GM19397 (cell line): Measurements from ENCODE around the gene ARRDC2.
"Not testable (repeated sequence)": the region's sequence is repeated elsewhere in the genome, so short reads cannot be mapped to it uniquely, and the experiment has no call there.

Experiments
- ATAC-seq: cut with Tn5 transposase; IDR thresholded peaks from one replicate; pipeline ENCODE4 v1.9.1; 2021; ENCODE audit warnings: mild to moderate bottlenecking, moderate library complexity; ENCODE audit not compliant: unreplicated experiment

ARRDC2 gene

GRCh38 chr19:18007917-18008673, at the start of gene ARRDC2:
TSS of gene ARRDC2 (plus strand) at chr19:18008170. CDS start at chr19:18008311, 141 bp downstream.
- ATAC-seq, result peak; percentile 57

GRCh38 chr19:17963936-17964691, 43.9 kb upstream of the ARRDC2 start:
- ATAC-seq, result no peak

DNA sequence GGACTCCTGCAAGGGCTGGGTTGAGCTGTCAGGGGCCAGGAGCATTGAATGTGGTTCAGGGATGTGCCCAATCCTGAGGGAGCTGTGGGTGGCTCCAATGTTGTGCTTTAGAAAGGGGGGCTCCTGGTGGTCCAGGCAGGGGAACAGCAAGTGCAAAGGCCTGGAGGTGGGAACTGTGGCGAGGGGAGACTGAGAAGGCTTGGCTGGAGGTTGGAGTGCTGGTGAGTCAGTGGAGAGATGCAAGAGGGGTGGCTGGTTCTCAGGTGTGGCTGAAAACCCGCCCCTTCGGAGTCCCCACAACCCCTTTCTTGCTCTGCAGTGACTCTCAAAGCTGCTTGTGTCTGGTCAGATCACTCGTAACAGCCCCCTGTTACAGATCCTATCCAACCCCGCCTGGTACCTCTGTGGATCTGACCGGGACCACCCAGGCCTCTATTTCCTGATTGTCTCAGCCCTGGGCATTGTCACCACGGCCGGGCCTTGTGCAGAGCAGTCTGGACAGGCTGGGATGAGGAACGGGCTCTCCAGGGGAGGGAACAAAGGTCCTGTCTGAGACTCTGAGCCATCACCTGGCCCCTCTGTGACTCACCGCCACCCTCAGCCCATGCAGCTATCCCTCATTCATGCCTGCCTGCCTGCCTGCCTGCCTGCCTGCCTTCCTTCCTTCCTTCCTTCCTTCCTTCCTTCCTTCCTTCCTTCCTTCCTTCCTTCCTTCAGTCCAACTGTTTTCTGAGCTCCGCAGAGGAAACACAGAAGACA, 42.4 kb upstream of the ARRDC2 start:
- ATAC-seq, result no peak

DNA sequence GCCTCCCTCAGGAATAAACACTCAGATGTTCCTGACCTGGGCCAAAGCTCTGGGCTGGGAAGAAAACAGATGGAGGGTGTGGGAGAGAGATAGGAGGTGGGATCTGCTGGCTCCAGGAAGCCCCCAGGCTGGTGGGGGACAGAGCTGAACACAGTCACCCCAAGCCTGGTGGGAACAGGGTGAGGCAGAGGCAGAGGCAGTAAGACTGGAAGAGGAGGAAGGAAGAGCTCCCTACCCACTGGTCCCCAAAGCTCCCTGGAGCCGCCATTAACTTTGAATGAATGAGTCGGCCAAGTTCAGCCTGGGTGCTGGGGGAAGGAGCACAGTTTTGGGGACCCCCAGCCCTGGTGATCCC, 41.9 kb upstream of the ARRDC2 start:
- ATAC-seq, result no peak

DNA sequence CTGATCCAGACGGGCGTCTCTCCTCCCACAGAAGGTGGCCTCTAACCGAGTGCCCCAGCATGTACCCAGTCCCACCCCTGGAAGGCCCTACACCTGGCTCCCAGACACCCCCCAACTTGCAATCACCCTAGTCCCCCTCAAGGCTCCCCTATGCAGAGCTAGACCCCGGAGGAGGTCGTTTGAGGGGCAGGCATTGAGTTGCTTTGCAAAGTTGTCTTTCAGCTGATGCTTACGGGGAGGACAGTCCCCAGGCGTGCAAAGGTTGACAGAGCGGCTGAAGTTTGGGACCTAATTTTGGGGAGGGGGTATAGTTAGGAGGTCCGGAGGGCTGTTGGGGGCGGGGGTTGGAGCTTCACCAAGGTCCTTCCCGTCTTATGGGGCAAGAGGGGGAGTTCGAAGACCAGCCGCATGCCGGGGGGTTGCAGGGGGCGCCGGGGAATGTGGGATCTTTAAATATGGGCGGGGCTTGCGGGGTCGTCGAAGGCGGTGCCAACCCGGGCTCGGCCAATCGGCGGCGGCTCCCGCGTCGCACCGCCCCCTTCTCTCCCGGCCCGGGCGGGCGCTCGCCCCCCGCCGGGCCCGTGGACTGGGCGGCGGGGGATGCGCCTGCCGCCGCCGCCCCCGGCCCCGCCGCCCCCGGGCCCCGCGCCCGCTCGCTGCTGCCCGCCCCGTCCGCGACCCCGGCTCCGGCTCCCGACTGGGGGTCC, 41.3 kb upstream of the ARRDC2 start, which contains the start of gene KCNN1:
KCNN1 (plus strand) TSS at position 558 of the 707 bp plus-strand sequence. CDS start 6,782 bp downstream, outside the sequence.
- ATAC-seq, result no peak

DNA sequence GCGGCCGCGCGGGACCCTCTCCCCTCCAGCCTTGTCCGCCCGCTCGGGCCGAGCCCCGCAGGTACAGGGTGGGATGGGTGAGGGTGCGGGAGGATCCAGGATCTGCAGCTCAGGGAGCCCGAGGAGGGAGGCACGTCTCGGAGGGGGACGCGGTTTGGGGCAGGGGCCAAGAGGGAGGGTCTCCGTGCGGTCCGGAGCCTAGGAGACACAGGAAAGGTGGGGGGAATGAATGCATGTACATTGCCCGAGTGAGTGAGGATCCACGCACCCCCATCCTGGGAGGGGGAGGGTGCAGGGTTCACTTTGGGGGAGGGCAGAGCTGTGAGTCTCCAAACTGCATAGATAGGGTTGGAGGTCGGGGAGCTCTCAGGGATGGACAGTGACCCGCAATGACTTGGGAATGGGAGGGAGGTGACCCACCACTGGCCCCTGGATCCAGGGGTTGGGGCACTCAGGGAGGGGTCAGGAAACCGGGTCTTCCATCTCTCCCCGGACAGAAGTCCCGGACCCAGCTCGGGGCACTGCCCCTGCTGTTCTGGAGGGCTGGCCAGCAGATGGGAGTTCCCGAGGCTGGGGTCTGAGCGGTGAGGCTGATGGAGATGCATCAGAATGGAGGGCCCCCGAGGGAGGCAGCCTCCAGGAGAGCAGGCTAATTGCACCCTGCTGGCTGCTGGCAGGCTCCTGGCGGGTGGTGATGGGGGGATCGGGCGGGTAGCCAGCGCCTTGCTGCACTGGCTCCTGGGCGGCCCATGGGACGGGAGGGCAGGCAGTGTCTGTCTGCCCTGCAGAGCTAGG, 40.5 kb upstream of the ARRDC2 start:
- ATAC-seq, result no peak

GRCh38 chr19:17968362-17968761, 39.6 kb upstream of the ARRDC2 start:
- ATAC-seq, result no peak

DNA sequence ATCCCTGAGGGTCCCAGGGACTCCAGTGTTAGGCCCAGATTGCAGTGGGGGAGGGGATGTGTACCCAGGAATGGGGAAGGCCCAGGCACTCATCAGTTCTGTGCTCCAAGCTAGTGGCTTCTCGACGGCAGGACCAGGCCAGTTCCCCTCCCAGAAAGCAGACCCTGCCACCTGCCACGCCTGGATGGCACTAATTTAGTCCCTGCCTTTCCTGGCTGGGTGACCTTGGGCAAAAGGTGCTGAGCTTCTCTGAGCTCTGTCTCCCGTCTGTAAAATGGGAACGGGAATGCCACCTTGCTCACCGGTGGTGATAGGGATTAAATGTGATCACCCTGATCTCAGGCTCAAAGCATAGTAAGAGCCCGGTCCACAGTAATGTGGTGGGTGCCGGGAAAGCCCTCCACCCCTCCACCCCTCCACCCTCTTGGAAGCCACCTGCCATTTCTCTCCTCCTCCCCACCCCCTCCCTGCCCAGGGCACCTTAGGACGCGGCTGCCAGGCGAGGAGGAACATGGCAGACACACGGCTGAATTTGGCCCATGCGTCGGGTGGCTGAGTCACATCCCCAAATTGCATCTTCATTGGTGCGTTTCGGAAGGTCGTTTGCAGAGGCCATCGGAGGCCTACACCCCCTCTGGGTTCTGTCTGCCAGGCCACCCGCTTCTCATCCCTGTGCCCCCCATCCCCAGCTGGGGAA, 38.7 kb upstream of the ARRDC2 start:
- no peak for ATAC-seq

GRCh38 chr19:17972230-17972629, 35.7 kb upstream of the ARRDC2 start:
- ATAC-seq, result no peak

DNA sequence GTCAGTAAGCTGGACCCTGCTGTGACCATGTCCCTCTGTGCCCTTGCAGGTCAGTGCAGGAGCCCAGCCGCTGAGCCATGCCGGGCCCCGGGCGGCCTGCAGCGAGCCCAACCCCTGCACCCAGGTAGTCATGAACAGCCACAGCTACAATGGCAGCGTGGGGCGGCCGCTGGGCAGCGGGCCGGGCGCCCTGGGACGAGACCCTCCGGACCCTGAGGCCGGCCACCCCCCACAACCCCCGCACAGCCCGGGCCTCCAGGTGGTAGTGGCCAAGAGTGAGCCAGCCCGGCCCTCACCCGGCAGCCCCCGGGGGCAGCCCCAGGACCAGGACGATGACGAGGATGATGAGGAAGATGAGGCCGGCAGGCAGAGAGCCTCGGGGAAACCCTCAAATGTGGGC, 34.2 kb upstream of the ARRDC2 start:
- no peak for ATAC-seq

DNA sequence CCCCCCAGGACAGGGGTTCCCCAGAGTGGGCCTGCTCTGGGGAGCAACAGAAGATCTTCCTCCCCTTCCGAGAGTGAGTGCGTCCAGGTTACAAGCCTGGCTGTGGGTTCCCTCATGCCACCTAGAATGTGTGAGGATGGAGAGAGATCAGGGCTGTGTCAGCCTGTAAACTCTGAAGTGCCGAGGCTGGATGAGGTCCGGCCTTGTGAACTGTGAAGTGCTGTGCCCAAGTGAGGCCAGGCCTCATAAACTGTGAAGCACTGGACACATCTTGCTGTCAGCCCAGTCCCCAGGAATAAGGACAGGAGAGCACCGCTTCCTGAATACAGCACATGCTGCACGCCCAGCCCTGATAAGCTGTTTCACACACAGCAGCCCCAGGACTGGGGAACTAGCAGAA, 33.4 kb upstream of the ARRDC2 start:
- ATAC-seq, result no peak

DNA sequence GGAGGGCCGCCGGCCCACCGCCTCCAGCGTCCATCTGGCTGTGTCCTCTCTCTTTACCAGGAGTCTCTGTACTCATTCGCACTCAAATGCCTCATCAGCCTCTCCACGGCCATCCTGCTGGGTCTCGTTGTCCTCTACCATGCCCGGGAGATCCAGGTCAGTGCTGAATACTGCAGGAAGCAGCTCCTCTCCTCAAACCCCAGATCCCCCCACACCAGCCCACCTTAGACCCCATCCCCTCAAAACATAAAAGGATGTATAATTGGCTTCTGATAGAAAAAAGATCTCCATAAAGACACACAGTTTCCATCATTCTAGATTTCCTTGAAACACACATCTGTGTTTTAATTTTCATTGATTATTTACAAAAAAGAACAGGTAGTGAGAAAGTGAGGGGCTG, 32.9 kb upstream of the ARRDC2 start:
- ATAC-seq, result no peak

- ATAC-seq, result no peak
These were observed 30.9 kb upstream of the ARRDC2 start for GRCh38 chr19:17977021-17977420.

DNA sequence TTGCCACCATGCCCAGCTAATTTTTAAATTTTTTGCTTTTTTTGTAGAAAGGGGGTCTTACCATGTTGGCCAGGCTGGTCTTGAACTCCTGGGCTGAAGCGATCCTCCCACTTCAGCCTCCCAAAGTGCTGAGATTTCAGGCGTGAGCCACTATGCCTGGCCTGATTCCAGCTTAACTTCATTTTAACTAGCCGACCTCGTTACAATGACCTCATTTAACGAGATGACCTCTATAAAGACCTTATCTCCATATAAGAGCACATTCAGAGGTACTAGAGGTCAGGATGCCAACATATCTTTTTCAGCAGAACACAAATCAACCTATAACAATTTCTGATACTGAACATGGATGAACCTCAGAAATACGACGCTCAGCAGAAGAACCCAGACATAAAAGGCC, 30.5 kb upstream of the ARRDC2 start:
- no peak for ATAC-seq

DNA sequence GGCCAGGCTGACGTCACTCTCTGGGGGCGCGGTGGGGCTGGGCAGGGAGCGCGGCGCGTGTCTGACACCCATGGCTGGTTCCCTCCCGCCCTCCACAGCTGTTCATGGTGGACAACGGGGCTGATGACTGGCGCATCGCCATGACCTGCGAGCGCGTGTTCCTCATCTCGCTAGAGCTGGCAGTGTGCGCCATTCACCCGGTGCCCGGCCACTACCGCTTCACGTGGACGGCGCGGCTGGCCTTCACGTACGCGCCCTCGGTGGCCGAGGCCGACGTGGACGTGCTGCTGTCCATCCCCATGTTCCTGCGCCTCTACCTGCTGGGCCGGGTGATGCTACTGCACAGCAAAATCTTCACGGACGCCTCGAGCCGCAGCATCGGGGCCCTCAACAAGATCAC, 26.4 kb upstream of the ARRDC2 start:
- ATAC-seq, result no peak

DNA sequence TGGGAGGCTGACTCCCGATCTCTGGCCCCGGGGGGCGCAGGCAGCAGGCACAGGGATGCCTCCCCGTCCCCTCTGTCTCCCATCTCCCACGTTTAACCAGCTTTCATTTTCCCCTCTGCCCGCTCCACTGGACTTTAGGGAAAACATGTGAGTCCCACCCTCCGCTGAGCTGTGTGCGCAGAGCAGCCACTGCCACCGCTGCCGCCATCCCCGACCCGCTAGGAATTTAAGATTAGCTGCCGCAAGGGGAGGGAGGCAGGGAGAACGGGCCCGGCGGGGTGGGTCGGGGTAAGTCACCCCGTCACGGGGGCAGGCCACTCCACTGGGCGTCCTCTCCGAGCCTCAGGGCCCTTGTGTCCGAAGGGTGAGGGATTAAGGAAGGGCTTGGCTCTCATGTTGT, 25.5 kb upstream of the ARRDC2 start:
- no peak for ATAC-seq

GRCh38 chr19:17985037-17985818, 22.7 kb upstream of the ARRDC2 start:
- no peak for ATAC-seq

DNA sequence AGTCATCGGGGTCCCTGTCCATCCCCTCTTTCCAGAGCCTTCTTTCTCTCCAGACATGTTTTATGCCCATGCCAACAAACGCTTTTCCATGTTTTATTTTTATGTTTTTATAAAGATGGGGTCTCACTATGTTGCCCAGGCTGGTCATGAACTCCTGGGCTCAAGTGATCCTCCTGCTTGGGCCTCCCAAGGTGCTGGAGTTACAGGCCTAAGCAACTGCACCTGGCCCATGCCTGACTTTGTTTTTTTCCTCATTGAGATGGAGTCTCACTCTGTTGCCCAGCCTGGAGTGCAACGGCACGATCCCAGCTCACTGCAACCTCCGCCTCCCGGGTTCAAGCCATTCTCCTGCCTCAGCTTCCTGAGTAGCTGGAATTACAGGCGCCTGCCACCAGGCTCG, 21.4 kb upstream of the ARRDC2 start:
- not testable (repeated sequence) for ATAC-seq

DNA sequence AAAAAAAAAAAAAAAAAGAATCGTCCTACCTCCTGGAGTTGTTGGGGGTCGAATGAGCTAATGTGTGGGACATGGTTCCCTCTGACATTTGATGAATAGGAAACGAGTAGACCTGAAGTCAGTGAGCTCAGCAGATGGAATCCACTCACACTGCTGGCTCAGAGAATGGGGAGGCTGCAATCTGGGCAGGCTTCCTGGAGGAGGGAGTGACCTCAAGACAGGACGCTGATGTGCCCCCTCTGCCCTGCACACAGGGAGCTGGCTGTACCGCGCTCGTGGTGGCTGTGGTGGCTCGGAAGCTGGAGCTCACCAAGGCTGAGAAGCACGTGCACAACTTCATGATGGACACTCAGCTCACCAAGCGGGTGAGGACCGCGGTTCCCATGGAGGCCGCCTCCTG, 19.8 kb upstream of the ARRDC2 start:
- ATAC-seq, result no peak
